H4 (cell line): ENCODE results near the gene CMTM7. TPM values are rescaled to one million over a fixed set of nuclear protein-coding genes. Genes with fewer than 3 reads are reported as not detected.

Source experiments
- DNase-seq: peaks from one replicate; pipeline ENCODE4 v3.0.0-alpha.2; 2015; ENCODE audit warnings: low spot score
- total RNA-seq: library from RNA; depleted of rRNA; stranded (reverse); fragments of >200 nt; shearing (Covaris generic); gene quantifications from 2 replicates; pipeline ENCODE4 v1.2.3, GENCODE V29; 2014; rRNA removed

Gene CMTM7
- total RNA-seq, result 5.5 and 7.1 TPM in 2 replicates

- peak; percentile 35 for DNase-seq
These were observed at the start of gene CMTM7 for GRCh38 chr3:32391643-32392535. CMTM7 (plus strand) TSS chr3:32391853; CDS start chr3:32391907, 54 bp downstream.

- no peak for DNase-seq
These were observed 44.1 kb upstream of the CMTM7 start for GRCh38 chr3:32347343-32348125.

GRCh38 chr3:32349184-32349583, 42.5 kb upstream of the CMTM7 start:
- DNase-seq, result no peak

GRCh38 chr3:32352563-32352962, 39.1 kb upstream of the CMTM7 start:
- DNase-seq, result no peak

- no peak for DNase-seq
These were observed 38.3 kb upstream of the CMTM7 start for GRCh38 chr3:32353351-32353750.

- no peak for DNase-seq
These were observed 37.3 kb upstream of the CMTM7 start for GRCh38 chr3:32354362-32354778.

- DNase-seq, result no peak
These were observed 35.8 kb upstream of the CMTM7 start for GRCh38 chr3:32355751-32356291.

GRCh38 chr3:32359766-32360492, 31.7 kb upstream of the CMTM7 start:
- DNase-seq, result no peak

GRCh38 chr3:32360493-32360827, 31.2 kb upstream of the CMTM7 start:
- no peak for DNase-seq

- peak; percentile 21 for DNase-seq
These were observed 24.8 kb upstream of the CMTM7 start for GRCh38 chr3:32366638-32367397.

GRCh38 chr3:32367442-32367841, 24.2 kb upstream of the CMTM7 start:
- DNase-seq, result no peak

GRCh38 chr3:32371461-32372212, 20.0 kb upstream of the CMTM7 start:
- no peak for DNase-seq

GRCh38 chr3:32372213-32372490, 19.5 kb upstream of the CMTM7 start:
- no peak for DNase-seq

GRCh38 chr3:32373276-32373675, 18.4 kb upstream of the CMTM7 start:
- no peak for DNase-seq

GRCh38 chr3:32373844-32374243, 17.8 kb upstream of the CMTM7 start:
- DNase-seq, result no peak

GRCh38 chr3:32374788-32375595, 16.7 kb upstream of the CMTM7 start:
- DNase-seq, result peak; percentile 27

- DNase-seq, result no peak
These were observed 16.1 kb upstream of the CMTM7 start for GRCh38 chr3:32375596-32375930.

GRCh38 chr3:32376115-32376514, 15.5 kb upstream of the CMTM7 start:
- DNase-seq, result no peak

GRCh38 chr3:32379831-32380500, 11.7 kb upstream of the CMTM7 start:
- no peak for DNase-seq
